ENCODE data around the gene TRIM41. TPM values are rescaled to one million over a fixed set of nuclear protein-coding genes. Genes with fewer than 3 reads are reported as not detected.

The TRIM41 gene
- total and polyA plus RNA-seq, 2 of the 13 experiments (the other 11 are each of a cell fraction or from before 2014, with no cell fraction given), result 10.2 to 16.7 TPM

GRCh38 chr5:181243564-181244343, 20.7 kb downstream of the TRIM41 start, which contains the start of gene RACK1 (continued):
- TF ChIP-seq, protein P1, sequence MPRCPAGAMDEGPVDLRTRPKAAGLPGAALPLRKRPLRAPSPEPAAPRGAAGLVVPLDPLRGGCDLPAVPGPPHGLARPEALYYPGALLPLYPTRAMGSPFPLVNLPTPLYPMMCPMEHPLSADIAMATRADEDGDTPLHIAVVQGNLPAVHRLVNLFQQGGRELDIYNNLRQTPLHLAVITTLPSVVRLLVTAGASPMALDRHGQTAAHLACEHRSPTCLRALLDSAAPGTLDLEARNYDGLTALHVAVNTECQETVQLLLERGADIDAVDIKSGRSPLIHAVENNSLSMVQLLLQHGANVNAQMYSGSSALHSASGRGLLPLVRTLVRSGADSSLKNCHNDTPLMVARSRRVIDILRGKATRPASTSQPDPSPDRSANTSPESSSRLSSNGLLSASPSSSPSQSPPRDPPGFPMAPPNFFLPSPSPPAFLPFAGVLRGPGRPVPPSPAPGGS (CRISPR knock-in tag; IDR thresholded peaks at IDR 0.05), result no peak; the same call in 1 of the 2 replicates
- TF ChIP-seq ZNF709 (CRISPR knock-in tag; IDR thresholded peaks at IDR 0.05) (peak; percentile 66), ATF1 (CRISPR knock-in tag; IDR thresholded peaks at IDR 0.05) (peak; percentile 49; the same call in 1 of the 2 replicates), SUZ12 (IDR thresholded peaks at IDR 0.05; ENCODE audit: low read depth, low read length) (no peak), NR2F2 (IDR thresholded peaks at IDR 0.05; ENCODE audit: borderline replicate concordance, low read depth) (no peak), ZNF879 (CRISPR knock-in tag; IDR thresholded peaks at IDR 0.05) (no peak), FOSL1 (CRISPR knock-in tag; IDR thresholded peaks at IDR 0.05; ENCODE audit: borderline replicate concordance) (no peak), FOXM1 (CRISPR knock-in tag; IDR thresholded peaks at IDR 0.05) (no peak), GTF2F1 (IDR thresholded peaks at IDR 0.05; ENCODE audit: low read length) (no peak), SNAI1 (CRISPR knock-in tag; IDR thresholded peaks at IDR 0.05; ENCODE audit: borderline replicate concordance) (peak; percentile 51; the same call in 1 of the 2 replicates), ZNF772 (CRISPR knock-in tag; IDR thresholded peaks at IDR 0.05) (no peak; the same call in 1 of the 2 replicates), ZNF782 (CRISPR knock-in tag; IDR thresholded peaks at IDR 0.05; ENCODE audit: borderline replicate concordance) (no peak), ZNF441 (CRISPR knock-in tag; IDR thresholded peaks at IDR 0.05; ENCODE audit: borderline replicate concordance) (peak; percentile 55; the same call in 1 of the 2 replicates), ARHGAP35 (CRISPR knock-in tag; IDR thresholded peaks at IDR 0.05; ENCODE audit: borderline replicate concordance) (peak; percentile 47; the same call in 1 of the 2 replicates), ZNF138 (CRISPR knock-in tag; IDR thresholded peaks at IDR 0.05; ENCODE audit: low read depth) (0 out of 2 replicates have a peak, but pooled peaks have one; percentile 81), CHD2 (IDR thresholded peaks at IDR 0.05; ENCODE audit: low read depth, low read length) (no peak), ZNF558 (CRISPR knock-in tag; IDR thresholded peaks at IDR 0.05; ENCODE audit: borderline replicate concordance) (peak; percentile 89)
- TF ChIP-seq, protein P2, sequence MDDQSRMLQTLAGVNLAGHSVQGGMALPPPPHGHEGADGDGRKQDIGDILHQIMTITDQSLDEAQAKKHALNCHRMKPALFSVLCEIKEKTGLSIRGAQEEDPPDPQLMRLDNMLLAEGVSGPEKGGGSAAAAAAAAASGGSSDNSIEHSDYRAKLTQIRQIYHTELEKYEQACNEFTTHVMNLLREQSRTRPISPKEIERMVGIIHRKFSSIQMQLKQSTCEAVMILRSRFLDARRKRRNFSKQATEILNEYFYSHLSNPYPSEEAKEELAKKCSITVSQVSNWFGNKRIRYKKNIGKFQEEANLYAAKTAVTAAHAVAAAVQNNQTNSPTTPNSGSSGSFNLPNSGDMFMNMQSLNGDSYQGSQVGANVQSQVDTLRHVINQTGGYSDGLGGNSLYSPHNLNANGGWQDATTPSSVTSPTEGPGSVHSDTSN (CRISPR knock-in tag; IDR thresholded peaks at IDR 0.05; ENCODE audit: borderline replicate concordance), result peak; percentile 22; the same call in 1 of the 2 replicates
- TF ChIP-seq, protein P3, sequence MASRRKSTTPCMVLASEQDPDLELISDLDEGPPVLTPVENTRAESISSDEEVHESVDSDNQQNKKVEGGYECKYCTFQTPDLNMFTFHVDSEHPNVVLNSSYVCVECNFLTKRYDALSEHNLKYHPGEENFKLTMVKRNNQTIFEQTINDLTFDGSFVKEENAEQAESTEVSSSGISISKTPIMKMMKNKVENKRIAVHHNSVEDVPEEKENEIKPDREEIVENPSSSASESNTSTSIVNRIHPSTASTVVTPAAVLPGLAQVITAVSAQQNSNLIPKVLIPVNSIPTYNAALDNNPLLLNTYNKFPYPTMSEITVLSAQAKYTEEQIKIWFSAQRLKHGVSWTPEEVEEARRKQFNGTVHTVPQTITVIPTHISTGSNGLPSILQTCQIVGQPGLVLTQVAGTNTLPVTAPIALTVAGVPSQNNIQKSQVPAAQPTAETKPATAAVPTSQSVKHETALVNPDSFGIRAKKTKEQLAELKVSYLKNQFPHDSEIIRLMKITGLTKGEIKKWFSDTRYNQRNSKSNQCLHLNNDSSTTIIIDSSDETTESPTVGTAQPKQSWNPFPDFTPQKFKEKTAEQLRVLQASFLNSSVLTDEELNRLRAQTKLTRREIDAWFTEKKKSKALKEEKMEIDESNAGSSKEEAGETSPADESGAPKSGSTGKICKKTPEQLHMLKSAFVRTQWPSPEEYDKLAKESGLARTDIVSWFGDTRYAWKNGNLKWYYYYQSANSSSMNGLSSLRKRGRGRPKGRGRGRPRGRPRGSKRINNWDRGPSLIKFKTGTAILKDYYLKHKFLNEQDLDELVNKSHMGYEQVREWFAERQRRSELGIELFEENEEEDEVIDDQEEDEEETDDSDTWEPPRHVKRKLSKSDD (CRISPR knock-in tag; IDR thresholded peaks at IDR 0.05; ENCODE audit: low read depth), result no peak
- TF ChIP-seq, protein P4, sequence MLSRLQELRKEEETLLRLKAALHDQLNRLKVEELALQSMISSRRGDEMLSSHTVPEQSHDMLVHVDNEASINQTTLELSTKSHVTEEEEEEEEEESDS (CRISPR knock-in tag; IDR thresholded peaks at IDR 0.05; ENCODE audit: borderline replicate concordance), result no peak
- TF ChIP-seq, protein P5, sequence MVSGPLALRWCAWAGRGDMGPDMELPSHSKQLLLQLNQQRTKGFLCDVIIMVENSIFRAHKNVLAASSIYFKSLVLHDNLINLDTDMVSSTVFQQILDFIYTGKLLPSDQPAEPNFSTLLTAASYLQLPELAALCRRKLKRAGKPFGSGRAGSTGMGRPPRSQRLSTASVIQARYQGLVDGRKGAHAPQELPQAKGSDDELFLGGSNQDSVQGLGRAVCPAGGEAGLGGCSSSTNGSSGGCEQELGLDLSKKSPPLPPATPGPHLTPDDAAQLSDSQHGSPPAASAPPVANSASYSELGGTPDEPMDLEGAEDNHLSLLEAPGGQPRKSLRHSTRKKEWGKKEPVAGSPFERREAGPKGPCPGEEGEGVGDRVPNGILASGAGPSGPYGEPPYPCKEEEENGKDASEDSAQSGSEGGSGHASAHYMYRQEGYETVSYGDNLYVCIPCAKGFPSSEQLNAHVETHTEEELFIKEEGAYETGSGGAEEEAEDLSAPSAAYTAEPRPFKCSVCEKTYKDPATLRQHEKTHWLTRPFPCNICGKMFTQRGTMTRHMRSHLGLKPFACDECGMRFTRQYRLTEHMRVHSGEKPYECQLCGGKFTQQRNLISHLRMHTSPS (CRISPR knock-in tag; IDR thresholded peaks at IDR 0.05; ENCODE audit: low read depth), result no peak
